GM18858 (cell line): Measurements from ENCODE around the gene INKA1.
"Not testable (repeated sequence)": the region's sequence is repeated elsewhere in the genome, so short reads cannot be mapped to it uniquely, and the experiment has no call there.

Source experiments
- ATAC-seq: cut with Tn5 transposase; IDR thresholded peaks from one replicate; pipeline ENCODE4 v1.9.1; 2021; ENCODE audit not compliant: unreplicated experiment

Gene INKA1

GRCh38 chr3:49807431-49808114 lies 4.5 kb downstream of the INKA1 start:
- no peak for ATAC-seq

- ATAC-seq: no peak
Observed at GRCh38 chr3:49812916-49813496, 9.9 kb downstream of the INKA1 start.

- ATAC-seq: no peak
Observed at GRCh38 chr3:49813497-49814174, 10.6 kb downstream of the INKA1 start, which contains the start of gene UBA7. Gene UBA7 (minus strand): TSS chr3:49813953. CDS start chr3:49813787, 166 bp downstream.

DNA sequence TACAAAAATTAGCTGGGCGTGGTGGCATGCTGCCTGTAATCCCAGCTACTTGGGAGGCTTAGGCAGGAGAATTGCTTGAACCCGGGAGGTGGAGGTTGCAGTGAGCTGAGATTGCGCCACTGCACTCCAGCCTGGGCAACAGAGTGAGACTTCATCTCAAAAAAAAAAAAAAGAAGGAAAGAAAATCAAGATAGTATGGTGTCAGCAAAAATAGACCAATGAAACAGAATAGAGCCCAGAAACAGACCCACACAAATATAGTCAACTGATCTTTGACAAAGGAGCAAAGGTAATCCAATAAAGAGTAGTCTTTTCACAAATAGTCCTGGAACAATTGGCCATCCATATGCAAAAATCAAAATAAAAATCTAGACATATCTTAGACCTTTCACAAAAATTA lies 20.1 kb downstream of the INKA1 start:
- ATAC-seq: not testable (repeated sequence)

- ATAC-seq: no peak
Observed at GRCh38 chr3:49826016-49826415, 23.0 kb downstream of the INKA1 start.

GRCh38 chr3:49831341-49831740 lies 28.3 kb downstream of the INKA1 start:
- ATAC-seq: no peak

- no peak for ATAC-seq
Observed at GRCh38 chr3:49839193-49839809, 36.2 kb downstream of the INKA1 start.

GRCh38 chr3:49840388-49840787 lies 37.3 kb downstream of the INKA1 start:
- no peak for ATAC-seq

GRCh38 chr3:49841126-49841696 lies 38.1 kb downstream of the INKA1 start:
- no peak for ATAC-seq

GRCh38 chr3:49841806-49842205 lies 38.7 kb downstream of the INKA1 start:
- no peak for ATAC-seq

GRCh38 chr3:49842843-49843517 lies 39.9 kb downstream of the INKA1 start:
- no peak for ATAC-seq

GRCh38 chr3:49844464-49845183 lies 41.6 kb downstream of the INKA1 start:
- ATAC-seq: no peak

GRCh38 chr3:49845694-49846093 lies 42.6 kb downstream of the INKA1 start:
- ATAC-seq: no peak
